HEK293 (cell line): ENCODE data around the gene RFC1.
A peak's percentile ranks its signal among the peaks of the same experiment; 100 is the strongest.

Experiments used
- CTCF ChIA-PET: fragments of 350-600 bp; formaldehyde crosslinking; extraction: SDS; loops from one replicate; lab custom pipeline; 2021; ENCODE audit warnings: antibody characterized with exemption; lab: Yijun Ruan, JAX
- POLR2A ChIA-PET: fragments of 300-600 bp; formaldehyde crosslinking; extraction: SDS; loops from one replicate; lab custom pipeline; 2020; ENCODE audit warnings: antibody characterized with exemption, inconsistent platforms; lab: Yijun Ruan, JAX
- H3K27ac ChIP-seq: fragments of 200-500 bp; sonication (Bioruptor generic); 2 replicates; pipeline ENCODE4 v1.5.1; 2014; ENCODE audit warnings: low read depth, low read length, control low read depth, inconsistent platforms; ENCODE audit errors: extremely low read depth
- H3K36me3 ChIP-seq, 2 experiments: fragments of 200-500 bp in 1 of 2; sonication (Bioruptor generic) in 1 of 2; 1 replicate in 1 of 2; 2 replicates in 1 of 2; pipeline ENCODE4 v1.5.1; 2014 to 2017; ENCODE audit warnings: inconsistent platforms in 2 of 2, low read length in 2 of 2; ENCODE audit not compliant: control insufficient read depth in 2 of 2, insufficient read depth in 1 of 2
- H3K4me1 ChIP-seq: fragments of 200-500 bp; sonication (Bioruptor generic); 2 replicates; pipeline ENCODE4 v1.5.1; 2014; ENCODE audit warnings: mild to moderate bottlenecking, low read length, inconsistent platforms; ENCODE audit not compliant: control insufficient read depth, insufficient read depth
- H3K4me3 ChIP-seq: 2 replicates; pipeline ENCODE4 v1.5.1; 2011; ENCODE audit warnings: low read depth, mild to moderate bottlenecking, control low read depth, low read length, moderate library complexity
- H3K9me3 ChIP-seq: fragments of 200-500 bp; sonication (Bioruptor generic); 2 replicates; pipeline ENCODE4 v1.5.1; 2014; ENCODE audit warnings: low read depth, low read length, inconsistent platforms; ENCODE audit not compliant: control insufficient read depth, insufficient read depth
- BCL11B ChIP-seq: fragments of 450-650 bp; formaldehyde crosslinking; IDR thresholded peaks from 2 replicates; pipeline ENCODE4 v1.5.1; 2016; ENCODE audit warnings: low read depth, missing biosample characterization, missing genetic modification characterization
- GFI1B ChIP-seq: fragments of 450-650 bp; formaldehyde crosslinking; IDR thresholded peaks from 2 replicates; pipeline ENCODE4 v1.5.1; 2016; ENCODE audit warnings: missing biosample characterization, missing genetic modification characterization
- HIC1 ChIP-seq: fragments of 450-650 bp; formaldehyde crosslinking; IDR thresholded peaks from 2 replicates; pipeline ENCODE4 v1.5.1; 2016; ENCODE audit warnings: missing biosample characterization, missing genetic modification characterization
- IKZF3 ChIP-seq: fragments of 450-650 bp; IDR thresholded peaks from 2 replicates; pipeline ENCODE4 v1.5.0; 2018; ENCODE audit warnings: missing biosample characterization, mild to moderate bottlenecking, missing genetic modification characterization, moderate library complexity
- KLF8 ChIP-seq: fragments of 450-650 bp; formaldehyde crosslinking; IDR thresholded peaks from 2 replicates; pipeline ENCODE4 v1.5.1; 2016; ENCODE audit warnings: missing biosample characterization, missing genetic modification characterization
- OSR2 ChIP-seq: fragments of 450-650 bp; formaldehyde crosslinking; IDR thresholded peaks from 2 replicates; pipeline ENCODE4 v1.5.1; 2016; ENCODE audit warnings: missing biosample characterization, missing genetic modification characterization
- SCRT2 ChIP-seq: fragments of 450-650 bp; formaldehyde crosslinking; IDR thresholded peaks from 2 replicates; pipeline ENCODE4 v1.5.1; 2016; ENCODE audit warnings: missing biosample characterization, missing genetic modification characterization
- SP7 ChIP-seq: fragments of 450-650 bp; formaldehyde crosslinking; IDR thresholded peaks from 2 replicates; pipeline ENCODE4 v1.5.1; 2016; ENCODE audit warnings: missing biosample characterization, missing genetic modification characterization
- TCF7L2 ChIP-seq: IDR thresholded peaks from 2 replicates; pipeline ENCODE4 v1.6.1; 2011; ENCODE audit warnings: low read depth, mild to moderate bottlenecking, inconsistent platforms, low read length, moderate library complexity, borderline replicate concordance
- TRIM28 ChIP-seq: IDR thresholded peaks from 2 replicates; pipeline ENCODE4 v1.6.1; 2011; ENCODE audit warnings: low read length, control low read depth, borderline replicate concordance
- WT1 ChIP-seq: fragments of 450-650 bp; formaldehyde crosslinking; IDR thresholded peaks from 2 replicates; pipeline ENCODE4 v1.5.1; 2016; ENCODE audit warnings: missing biosample characterization, missing genetic modification characterization
- ZBTB17 ChIP-seq: fragments of 450-650 bp; formaldehyde crosslinking; IDR thresholded peaks from 2 replicates; pipeline ENCODE4 v1.5.1; 2016; ENCODE audit warnings: missing biosample characterization, missing genetic modification characterization
- ZNF221 ChIP-seq: fragments of 450-650 bp; formaldehyde crosslinking; IDR thresholded peaks from 2 replicates; pipeline ENCODE4 v1.5.1; 2017; ENCODE audit warnings: missing biosample characterization, missing genetic modification characterization, borderline replicate concordance
- ZNF266 ChIP-seq: fragments of 450-650 bp; formaldehyde crosslinking; IDR thresholded peaks from 2 replicates; pipeline ENCODE4 v1.5.1; 2016; ENCODE audit warnings: missing biosample characterization, missing genetic modification characterization, low read depth
- ZNF366 ChIP-seq: fragments of 450-650 bp; formaldehyde crosslinking; conservative IDR thresholded peaks from 2 replicates; pipeline ENCODE4 v1.5.1; 2016; ENCODE audit warnings: missing biosample characterization, missing genetic modification characterization
- ZNF394 ChIP-seq: fragments of 450-650 bp; formaldehyde crosslinking; IDR thresholded peaks from 2 replicates; pipeline ENCODE4 v1.5.1; 2016; ENCODE audit warnings: missing biosample characterization, missing genetic modification characterization, mild to moderate bottlenecking, moderate library complexity, borderline replicate concordance
- ZNF529 ChIP-seq: fragments of 450-650 bp; formaldehyde crosslinking; IDR thresholded peaks from 2 replicates; pipeline ENCODE4 v1.5.1; 2017; ENCODE audit warnings: missing genetic modification characterization, missing biosample characterization; ENCODE audit not compliant: insufficient replicate concordance
- ZNF629 ChIP-seq: fragments of 450-650 bp; formaldehyde crosslinking; IDR thresholded peaks from 2 replicates; pipeline ENCODE4 v1.5.1; 2017; ENCODE audit warnings: missing biosample characterization, missing genetic modification characterization
- ZNF701 ChIP-seq: fragments of 450-650 bp; formaldehyde crosslinking; IDR thresholded peaks from 2 replicates; pipeline ENCODE4 v1.5.1; 2016; ENCODE audit warnings: missing biosample characterization, missing genetic modification characterization
- ZNF843 ChIP-seq: fragments of 450-650 bp; formaldehyde crosslinking; IDR thresholded peaks from 2 replicates; pipeline ENCODE4 v1.5.1; 2016; ENCODE audit warnings: missing biosample characterization, missing genetic modification characterization
- ZSCAN16 ChIP-seq: fragments of 450-650 bp; formaldehyde crosslinking; IDR thresholded peaks from 2 replicates; pipeline ENCODE4 v1.5.1; 2016; ENCODE audit warnings: missing biosample characterization, missing genetic modification characterization
- TF ChIP-seq, protein P1 (sequence below): fragments of 450-650 bp; formaldehyde crosslinking; IDR thresholded peaks from 2 replicates; pipeline ENCODE4 v1.5.1; 2016; ENCODE audit warnings: missing biosample characterization, missing genetic modification characterization
- TF ChIP-seq, protein P2 (sequence below): fragments of 450-650 bp; IDR thresholded peaks from 2 replicates; pipeline ENCODE4 v1.5.1; 2018; ENCODE audit warnings: missing biosample characterization, mild to moderate bottlenecking, missing genetic modification characterization
- TF ChIP-seq, protein P3 (sequence below): fragments of 450-650 bp; formaldehyde crosslinking; IDR thresholded peaks from 2 replicates; pipeline ENCODE4 v1.5.1; 2016; ENCODE audit warnings: missing biosample characterization, missing genetic modification characterization
- TF ChIP-seq, protein P4 (sequence below): fragments of 450-650 bp; formaldehyde crosslinking; IDR thresholded peaks from 2 replicates; pipeline ENCODE4 v1.5.1; 2017; ENCODE audit warnings: missing biosample characterization, missing genetic modification characterization

Gene RFC1

DNA sequence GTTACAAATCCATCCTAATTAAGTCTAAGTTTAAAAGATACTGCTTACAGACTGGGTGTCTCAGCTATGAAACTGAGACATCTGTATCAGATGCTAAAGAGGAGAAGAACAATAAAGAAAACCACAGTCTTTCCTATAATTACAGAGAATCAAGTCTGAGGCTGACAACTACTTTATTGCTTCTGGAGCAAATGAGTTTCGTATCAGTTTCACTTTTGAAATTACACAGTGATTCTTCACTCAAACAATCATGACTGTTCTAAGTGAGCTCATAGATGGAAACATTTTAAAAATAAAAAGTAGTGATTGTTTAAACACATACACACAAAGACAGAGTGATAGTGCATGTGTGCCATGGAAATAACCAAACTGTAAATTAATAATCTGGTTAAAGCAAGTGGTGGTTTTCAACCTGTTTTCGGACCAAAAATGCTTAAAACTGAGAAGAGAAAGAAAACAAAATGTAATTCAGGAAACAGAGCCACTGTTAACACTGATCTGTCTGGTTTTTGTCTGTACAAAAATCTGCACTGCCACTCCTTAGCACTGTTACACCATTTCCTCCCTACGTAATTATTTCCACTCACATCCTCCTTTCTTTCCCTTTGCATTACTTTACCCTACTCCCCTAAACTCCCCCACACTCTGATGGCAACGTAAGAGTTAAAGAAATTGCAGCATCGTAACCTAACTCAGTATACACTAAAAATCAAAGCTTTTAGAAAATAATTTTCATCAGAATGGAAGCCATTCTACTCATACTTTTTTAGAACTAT lies 12.5 kb downstream of the RFC1 start:
- H3K36me3 ChIP-seq: peaks cover 7 to 24% of the 10 kb centered on the region in 2 experiments
- H3K4me3 ChIP-seq: no peak overlapping the region; the same call in 1 of the 2 replicates
- H3K27ac ChIP-seq: peak overlapping the region; percentile 17; the same call in 1 of the 2 replicates
- CTCF ChIA-PET: interaction anchor here (0.8 kb wide), 1 partner anchor 68 kb away, joined by 3 read pairs; no protein-coding TSS in a partner anchor
- no peaks in the 10 kb centered on the region for H3K9me3 ChIP-seq
- no peaks in the 10 kb centered on the region for H3K4me1 ChIP-seq
- POLR2A ChIA-PET: no interaction called here
- TF ChIP-seq GFI1B (peak; percentile 82), ZBTB17 (peak; percentile 65), BCL11B (tag by site-specific recombination) (no peak), ZNF843 (tag by site-specific recombination) (peak; percentile 57), ZNF366 (tag by site-specific recombination) (0 out of 2 replicates have a peak, but pooled peaks have one; percentile 11), HIC1 (tag by site-specific recombination) (peak; percentile 45; the same call in 1 of the 2 replicates), SCRT2 (tag by site-specific recombination) (0 out of 2 replicates have a peak, but pooled peaks have one; percentile 33), SP7 (tag by site-specific recombination) (peak; percentile 96), ZSCAN16 (no peak), ZNF394 (tag by site-specific recombination) (0 out of 2 replicates have a peak, but pooled peaks have one; percentile 10), ZNF221 (tag by site-specific recombination) (no peak), ZNF529 (tag by site-specific recombination) (no peak), ZNF629 (tag by site-specific recombination) (peak; percentile 70), IKZF3 (peak; percentile 42; the same call in 1 of the 2 replicates), WT1 (peak; percentile 97), KLF8 (tag by site-specific recombination) (0 out of 2 replicates have a peak, but pooled peaks have one; percentile 14), ZNF266 (tag by site-specific recombination) (no peak), TCF7L2 (peak; percentile 40; the same call in 1 of the 2 replicates), TRIM28 (peak; percentile 47; the same call in 1 of the 2 replicates), OSR2 (tag by site-specific recombination) (peak; percentile 88), ZNF701 (tag by site-specific recombination) (no peak)
- TF ChIP-seq, protein P1, sequence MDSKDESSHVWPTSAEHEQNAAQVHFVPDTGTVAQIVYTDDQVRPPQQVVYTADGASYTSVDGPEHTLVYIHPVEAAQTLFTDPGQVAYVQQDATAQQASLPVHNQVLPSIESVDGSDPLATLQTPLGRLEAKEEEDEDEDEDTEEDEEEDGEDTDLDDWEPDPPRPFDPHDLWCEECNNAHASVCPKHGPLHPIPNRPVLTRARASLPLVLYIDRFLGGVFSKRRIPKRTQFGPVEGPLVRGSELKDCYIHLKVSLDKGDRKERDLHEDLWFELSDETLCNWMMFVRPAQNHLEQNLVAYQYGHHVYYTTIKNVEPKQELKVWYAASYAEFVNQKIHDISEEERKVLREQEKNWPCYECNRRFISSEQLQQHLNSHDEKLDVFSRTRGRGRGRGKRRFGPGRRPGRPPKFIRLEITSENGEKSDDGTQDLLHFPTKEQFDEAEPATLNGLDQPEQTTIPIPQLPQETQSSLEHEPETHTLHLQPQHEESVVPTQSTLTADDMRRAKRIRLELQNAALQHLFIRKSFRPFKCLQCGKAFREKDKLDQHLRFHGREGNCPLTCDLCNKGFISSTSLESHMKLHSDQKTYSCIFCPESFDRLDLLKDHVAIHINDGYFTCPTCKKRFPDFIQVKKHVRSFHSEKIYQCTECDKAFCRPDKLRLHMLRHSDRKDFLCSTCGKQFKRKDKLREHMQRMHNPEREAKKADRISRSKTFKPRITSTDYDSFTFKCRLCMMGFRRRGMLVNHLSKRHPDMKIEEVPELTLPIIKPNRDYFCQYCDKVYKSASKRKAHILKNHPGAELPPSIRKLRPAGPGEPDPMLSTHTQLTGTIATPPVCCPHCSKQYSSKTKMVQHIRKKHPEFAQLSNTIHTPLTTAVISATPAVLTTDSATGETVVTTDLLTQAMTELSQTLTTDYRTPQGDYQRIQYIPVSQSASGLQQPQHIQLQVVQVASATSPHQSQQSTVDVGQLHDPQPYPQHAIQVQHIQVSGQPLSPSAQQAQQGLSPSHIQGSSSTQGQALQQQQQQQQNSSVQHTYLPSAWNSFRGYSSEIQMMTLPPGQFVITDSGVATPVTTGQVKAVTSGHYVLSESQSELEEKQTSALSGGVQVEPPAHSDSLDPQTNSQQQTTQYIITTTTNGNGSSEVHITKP (tag by site-specific recombination): 0 out of 2 replicates have a peak, but pooled peaks have one; percentile 8
- TF ChIP-seq, protein P2, sequence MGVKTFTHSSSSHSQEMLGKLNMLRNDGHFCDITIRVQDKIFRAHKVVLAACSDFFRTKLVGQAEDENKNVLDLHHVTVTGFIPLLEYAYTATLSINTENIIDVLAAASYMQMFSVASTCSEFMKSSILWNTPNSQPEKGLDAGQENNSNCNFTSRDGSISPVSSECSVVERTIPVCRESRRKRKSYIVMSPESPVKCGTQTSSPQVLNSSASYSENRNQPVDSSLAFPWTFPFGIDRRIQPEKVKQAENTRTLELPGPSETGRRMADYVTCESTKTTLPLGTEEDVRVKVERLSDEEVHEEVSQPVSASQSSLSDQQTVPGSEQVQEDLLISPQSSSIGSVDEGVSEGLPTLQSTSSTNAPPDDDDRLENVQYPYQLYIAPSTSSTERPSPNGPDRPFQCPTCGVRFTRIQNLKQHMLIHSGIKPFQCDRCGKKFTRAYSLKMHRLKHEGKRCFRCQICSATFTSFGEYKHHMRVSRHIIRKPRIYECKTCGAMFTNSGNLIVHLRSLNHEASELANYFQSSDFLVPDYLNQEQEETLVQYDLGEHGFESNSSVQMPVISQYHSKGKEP (tag by site-specific recombination): 0 out of 2 replicates have a peak, but pooled peaks have one; percentile 4
- TF ChIP-seq, protein P3, sequence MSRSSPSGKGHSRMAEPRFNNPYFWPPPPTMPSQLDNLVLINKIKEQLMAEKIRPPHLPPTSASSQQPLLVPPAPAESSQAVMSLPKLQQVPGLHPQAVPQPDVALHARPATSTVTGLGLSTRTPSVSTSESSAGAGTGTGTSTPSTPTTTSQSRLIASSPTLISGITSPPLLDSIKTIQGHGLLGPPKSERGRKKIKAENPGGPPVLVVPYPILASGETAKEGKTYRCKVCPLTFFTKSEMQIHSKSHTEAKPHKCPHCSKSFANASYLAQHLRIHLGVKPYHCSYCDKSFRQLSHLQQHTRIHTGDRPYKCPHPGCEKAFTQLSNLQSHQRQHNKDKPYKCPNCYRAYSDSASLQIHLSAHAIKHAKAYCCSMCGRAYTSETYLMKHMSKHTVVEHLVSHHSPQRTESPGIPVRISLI (tag by site-specific recombination): 0 out of 2 replicates have a peak, but pooled peaks have one; percentile 86
- TF ChIP-seq, protein P4, sequence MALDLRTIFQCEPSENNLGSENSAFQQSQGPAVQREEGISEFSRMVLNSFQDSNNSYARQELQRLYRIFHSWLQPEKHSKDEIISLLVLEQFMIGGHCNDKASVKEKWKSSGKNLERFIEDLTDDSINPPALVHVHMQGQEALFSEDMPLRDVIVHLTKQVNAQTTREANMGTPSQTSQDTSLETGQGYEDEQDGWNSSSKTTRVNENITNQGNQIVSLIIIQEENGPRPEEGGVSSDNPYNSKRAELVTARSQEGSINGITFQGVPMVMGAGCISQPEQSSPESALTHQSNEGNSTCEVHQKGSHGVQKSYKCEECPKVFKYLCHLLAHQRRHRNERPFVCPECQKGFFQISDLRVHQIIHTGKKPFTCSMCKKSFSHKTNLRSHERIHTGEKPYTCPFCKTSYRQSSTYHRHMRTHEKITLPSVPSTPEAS (tag by site-specific recombination): no peak
